Osteoblast (primary cell): ENCODE measurements around the gene FAP. TPM values are rescaled to one million over a fixed set of nuclear protein-coding genes. Genes with fewer than 3 reads are reported as not detected.

Experiments used
- DNase-seq: peaks from one replicate; pipeline ENCODE4 v3.0.0; 2011; ENCODE audit warnings: low spot score, mixed read lengths; ENCODE audit not compliant: insufficient read length; ENCODE audit errors: missing footprints
- H2AFZ ChIP-seq: 2 replicates; pipeline ENCODE4 v1.6.0; 2011; ENCODE audit warnings: mild to moderate bottlenecking, low read length
- H3K27ac ChIP-seq: 2 replicates; pipeline ENCODE4 v1.5.1; 2011; ENCODE audit warnings: mild to moderate bottlenecking, low read depth, low read length, moderate library complexity
- H3K27me3 ChIP-seq: 2 replicates; pipeline ENCODE4 v1.6.0; 2012; ENCODE audit warnings: mild to moderate bottlenecking, control low read depth, inconsistent platforms, low read length, moderate library complexity; ENCODE audit not compliant: insufficient read depth
- H3K36me3 ChIP-seq: 2 replicates; pipeline ENCODE4 v1.5.1; 2011; ENCODE audit warnings: mild to moderate bottlenecking, low read length, control low read depth, moderate library complexity; ENCODE audit not compliant: insufficient read depth
- H3K4me1 ChIP-seq: 2 replicates; pipeline ENCODE4 v1.5.1; 2011; ENCODE audit warnings: mild to moderate bottlenecking, low read length, control low read depth, moderate library complexity; ENCODE audit not compliant: insufficient read depth
- H3K4me2 ChIP-seq: 2 replicates; pipeline ENCODE4 v1.6.0; 2011; ENCODE audit warnings: mild to moderate bottlenecking, low read length; ENCODE audit not compliant: insufficient read depth
- H3K4me3 ChIP-seq: fragments of 200-600 bp; sonication (generic); 3 replicates; pipeline ENCODE4 v1.5.1; 2012; ENCODE audit warnings: mild to moderate bottlenecking, low read length, inconsistent platforms; ENCODE audit not compliant: insufficient read depth
- H3K79me2 ChIP-seq: 2 replicates; pipeline ENCODE4 v1.6.0; 2012; ENCODE audit warnings: mild to moderate bottlenecking, low read length, control low read depth, inconsistent platforms; ENCODE audit not compliant: insufficient read depth
- H3K9me3 ChIP-seq: 2 replicates; pipeline ENCODE4 v1.5.1; 2011; ENCODE audit warnings: low read depth, low read length, control low read depth
- H4K20me1 ChIP-seq: 2 replicates; pipeline ENCODE4 v1.6.0; 2012; ENCODE audit warnings: mild to moderate bottlenecking, low read length, control low read depth; ENCODE audit not compliant: insufficient read depth
- CTCF ChIP-seq: IDR thresholded peaks from 2 replicates; pipeline ENCODE4 v1.5.1; 2011; ENCODE audit warnings: mild to moderate bottlenecking, low read depth, low read length, moderate library complexity; ENCODE audit errors: extremely low read depth
- total RNA-seq: library from RNA; depleted of rRNA; stranded (reverse); fragments of >200 nt; gene quantifications from 2 replicates; pipeline ENCODE4 v1.2.3, GENCODE V29; 2012

Gene FAP
- total RNA-seq, 1 donor: 464 TPM

- H4K20me1 ChIP-seq: no peaks in the 10 kb centered on the region
- H3K4me3 ChIP-seq: no peak overlapping the region
- no peaks in the 10 kb centered on the region for H3K79me2 ChIP-seq
- H3K4me2 ChIP-seq: no peak overlapping the region
- no peak overlapping the region for H3K27ac ChIP-seq
- H2AFZ ChIP-seq: no peak overlapping the region
- peaks cover 3% of the 10 kb centered on the region for H3K27me3 ChIP-seq
- no peak for TF ChIP-seq CTCF
- DNase-seq: no peak
- H3K4me1 ChIP-seq: no peaks in the 10 kb centered on the region
- no peaks in the 10 kb centered on the region for H3K36me3 ChIP-seq
- no peaks in the 10 kb centered on the region for H3K9me3 ChIP-seq
Measured at GRCh38 chr2:162156149-162156548, 87.1 kb downstream of the FAP start.

GRCh38 chr2:162155093-162155492 is 88.2 kb downstream of the FAP start:
- no peaks in the 10 kb centered on the region for H3K4me1 ChIP-seq
- no peaks in the 10 kb centered on the region for H3K79me2 ChIP-seq
- DNase-seq: no peak
- H3K27me3 ChIP-seq: peaks cover 3% of the 10 kb centered on the region
- no peak overlapping the region for H3K27ac ChIP-seq
- H3K9me3 ChIP-seq: no peaks in the 10 kb centered on the region
- H3K4me2 ChIP-seq: no peak overlapping the region
- TF ChIP-seq CTCF: peak; percentile 22
- no peak overlapping the region for H2AFZ ChIP-seq
- H3K4me3 ChIP-seq: no peak overlapping the region
- H3K36me3 ChIP-seq: no peaks in the 10 kb centered on the region
- no peaks in the 10 kb centered on the region for H4K20me1 ChIP-seq

GRCh38 chr2:162153608-162154224 is 89.5 kb downstream of the FAP start:
- Histone ChIP-seq H3K27ac (no peak overlapping the region), H3K4me1 (no peaks in the 10 kb centered on the region), H3K9me3 (no peaks in the 10 kb centered on the region), H2AFZ (peak overlapping the region; percentile 43), H4K20me1 (no peaks in the 10 kb centered on the region), H3K27me3 (peaks cover 3% of the 10 kb centered on the region), H3K4me3 (no peak overlapping the region), H3K4me2 (peak overlapping the region; percentile 21), H3K79me2 (no peaks in the 10 kb centered on the region), H3K36me3 (no peaks in the 10 kb centered on the region)
- peak; percentile 59 for TF ChIP-seq CTCF
- no peak for DNase-seq

GRCh38 chr2:162152147-162152546 is 91.1 kb downstream of the FAP start, which contains the start of gene GCG:
Gene GCG (minus strand): TSS chr2:162152247. CDS start chr2:162149178, 3,069 bp downstream.
- no peak for TF ChIP-seq CTCF
- Histone ChIP-seq H3K27me3 (peaks cover 3% of the 10 kb centered on the region), H3K9me3 (no peaks in the 10 kb centered on the region), H3K4me2 (no peak within 1 kb of the TSS), H2AFZ (no peak within 1 kb of the TSS), H3K4me1 (peaks cover 3% of the 10 kb centered on the region), H3K4me3 (no peak within 1 kb of the TSS), H3K27ac (no peak within 1 kb of the TSS), H4K20me1 (no peaks in the 10 kb centered on the region), H3K79me2 (no peaks in the 10 kb centered on the region), H3K36me3 (no peaks in the 10 kb centered on the region)
- no peak for DNase-seq
